Subcutaneous adipose tissue (tissue), 4 donors: ENCODE measurements around the gene RNGTT. TPM values are rescaled to one million over a fixed set of nuclear protein-coding genes. Genes with fewer than 3 reads are reported as not detected.

Experiments
- CTCF ChIP-seq: fragments of 450-650 bp; IDR thresholded peaks from one replicate; pipeline ENCODE4 v1.5.1; 2016; ENCODE audit warnings: low read depth, mild to moderate bottlenecking, control low read depth, antibody characterized with exemption, moderate library complexity
- total RNA-seq, 4 donors: library from RNA; depleted of rRNA; stranded (reverse); fragments of >200 nt; gene quantifications; one replicate each; pipeline ENCODE4 v1.1.0, GENCODE V29; 2016

RNGTT gene
- total RNA-seq, 4 donors from 2014 or later = 10.2 to 22.3 (median 13.4) TPM

GRCh38 chr6:88775866-88776571, 187.4 kb downstream of the RNGTT start:
- no peak for TF ChIP-seq CTCF

- TF ChIP-seq CTCF = no peak
These were observed 199.3 kb downstream of the RNGTT start for GRCh38 chr6:88764081-88764480.

GRCh38 chr6:88763160-88763559, 200.3 kb downstream of the RNGTT start:
- TF ChIP-seq CTCF = no peak

GRCh38 chr6:88761237-88762031, 202.0 kb downstream of the RNGTT start:
- TF ChIP-seq CTCF = no peak

- TF ChIP-seq CTCF = no peak
These were observed 203.3 kb downstream of the RNGTT start for GRCh38 chr6:88760091-88760490.

- no peak for TF ChIP-seq CTCF
These were observed 212.5 kb downstream of the RNGTT start for GRCh38 chr6:88750936-88751335.

- TF ChIP-seq CTCF = no peak
These were observed 213.6 kb downstream of the RNGTT start for GRCh38 chr6:88749849-88750248.
